ENCODE results near the gene MSH6. TPM values are rescaled to one million over a fixed set of nuclear protein-coding genes. Genes with fewer than 3 reads are reported as not detected.

MSH6 gene
- polyA plus RNA-seq (2013, experiment 1 of 2) = 170 TPM
- polyA plus RNA-seq (2013, experiment 2 of 2) = 171 TPM

- WGBS = under 1% methylated on average over 98 of the region's 98 CpGs
- peaks cover 6% of the 10 kb centered on the region for H3K4me1 ChIP-seq (ENCODE audit: insufficient read depth, low read length)
- no peaks in the 10 kb centered on the region for H3K27me3 ChIP-seq (ENCODE audit: insufficient read depth, low read length)
- peak within 1 kb of the TSS; percentile 100 for H3K4me3 ChIP-seq (ENCODE audit: low read length)
- H3K36me3 ChIP-seq (ENCODE audit: insufficient read depth, low read length) = peaks cover 14% of the 10 kb centered on the region
- H3K9me3 ChIP-seq (ENCODE audit: insufficient read depth, low read depth, low read length) = no peaks in the 10 kb centered on the region
- H3K27ac ChIP-seq (ENCODE audit: low read depth, low read length) = peak within 1 kb of the TSS; percentile 100
- peak within 1 kb of the TSS; percentile 100 for H3K9ac ChIP-seq (ENCODE audit: low read depth, low read length)
These were observed at the start of gene MSH6 for GRCh38 chr2:47782671-47783485. TSS of gene MSH6 (plus strand) at chr2:47783145. CDS start at chr2:47783234, 89 bp downstream.

DNA sequence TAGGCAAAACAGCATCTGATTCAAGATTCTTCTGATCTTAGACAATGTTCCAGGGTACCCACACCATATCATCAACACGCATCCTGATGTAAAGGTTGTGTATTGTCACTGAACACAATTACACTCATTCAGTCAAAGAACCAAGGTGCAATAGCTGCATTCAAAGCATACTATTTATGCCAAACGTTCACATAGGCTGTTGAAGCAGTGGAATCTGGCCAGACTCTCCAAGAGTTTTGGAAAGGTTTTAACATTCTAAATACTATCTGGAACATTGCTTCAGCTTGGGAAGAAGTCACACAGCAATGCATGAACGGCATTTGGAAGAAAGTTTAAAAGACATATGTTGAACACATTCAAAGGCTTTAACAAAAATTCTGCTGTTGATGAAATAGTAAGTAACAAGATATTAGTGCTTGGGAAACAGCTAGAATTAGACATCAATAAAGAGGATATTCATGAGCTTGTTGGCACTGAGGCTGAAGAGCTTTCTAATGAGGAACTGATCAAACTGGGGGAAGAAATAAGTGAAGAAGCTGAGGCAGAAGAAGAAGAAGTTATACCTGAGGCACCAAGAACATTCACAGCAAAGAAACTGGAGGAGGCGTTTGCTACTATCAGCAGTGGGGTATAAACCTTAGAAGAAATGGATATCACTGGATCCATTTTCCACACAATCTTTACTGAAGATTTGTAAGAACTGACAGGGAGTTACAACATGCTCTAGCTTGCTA is 47.6 kb upstream of the MSH6 start:
- Histone ChIP-seq H3K27me3 (ENCODE audit: insufficient read depth, low read length) (no peaks in the 10 kb centered on the region), H3K9me3 (ENCODE audit: insufficient read depth, low read depth, low read length) (no peaks in the 10 kb centered on the region), H3K27ac (ENCODE audit: low read depth, low read length) (no peak overlapping the region), H3K4me3 (ENCODE audit: low read length) (no peak overlapping the region), H3K9ac (ENCODE audit: low read depth, low read length) (no peak overlapping the region), H3K4me1 (ENCODE audit: insufficient read depth, low read length) (no peaks in the 10 kb centered on the region), H3K36me3 (ENCODE audit: insufficient read depth, low read length) (no peaks in the 10 kb centered on the region)
- WGBS = 88% methylated on average over 4 of the region's 4 CpGs

DNA sequence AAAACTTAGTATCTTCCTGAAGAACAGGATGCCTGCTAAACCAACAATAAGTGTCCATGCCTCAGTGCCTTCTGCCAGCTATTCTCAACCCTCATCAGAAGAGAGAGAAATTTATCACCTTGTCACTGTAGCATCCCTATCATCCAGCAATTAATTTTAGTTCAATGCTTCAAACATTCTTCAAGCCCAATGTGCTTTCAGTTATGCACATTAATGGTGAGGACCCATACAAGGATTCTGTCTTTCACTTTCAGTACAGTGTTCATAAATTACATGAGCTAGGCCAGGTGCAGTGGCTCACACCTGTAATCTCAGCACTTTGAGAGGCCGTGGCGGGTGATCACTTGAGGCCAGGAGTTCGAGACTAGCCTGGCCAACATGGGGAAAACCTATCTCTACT is 47.0 kb upstream of the MSH6 start:
- Histone ChIP-seq H3K27ac (ENCODE audit: low read depth, low read length) (no peak overlapping the region), H3K36me3 (ENCODE audit: insufficient read depth, low read length) (no peaks in the 10 kb centered on the region), H3K9ac (ENCODE audit: low read depth, low read length) (no peak overlapping the region), H3K9me3 (ENCODE audit: insufficient read depth, low read depth, low read length) (no peaks in the 10 kb centered on the region), H3K4me1 (ENCODE audit: insufficient read depth, low read length) (no peaks in the 10 kb centered on the region), H3K4me3 (ENCODE audit: low read length) (no peak overlapping the region), H3K27me3 (ENCODE audit: insufficient read depth, low read length) (no peaks in the 10 kb centered on the region)
- WGBS = 93% methylated on average over 3 of the region's 3 CpGs

DNA sequence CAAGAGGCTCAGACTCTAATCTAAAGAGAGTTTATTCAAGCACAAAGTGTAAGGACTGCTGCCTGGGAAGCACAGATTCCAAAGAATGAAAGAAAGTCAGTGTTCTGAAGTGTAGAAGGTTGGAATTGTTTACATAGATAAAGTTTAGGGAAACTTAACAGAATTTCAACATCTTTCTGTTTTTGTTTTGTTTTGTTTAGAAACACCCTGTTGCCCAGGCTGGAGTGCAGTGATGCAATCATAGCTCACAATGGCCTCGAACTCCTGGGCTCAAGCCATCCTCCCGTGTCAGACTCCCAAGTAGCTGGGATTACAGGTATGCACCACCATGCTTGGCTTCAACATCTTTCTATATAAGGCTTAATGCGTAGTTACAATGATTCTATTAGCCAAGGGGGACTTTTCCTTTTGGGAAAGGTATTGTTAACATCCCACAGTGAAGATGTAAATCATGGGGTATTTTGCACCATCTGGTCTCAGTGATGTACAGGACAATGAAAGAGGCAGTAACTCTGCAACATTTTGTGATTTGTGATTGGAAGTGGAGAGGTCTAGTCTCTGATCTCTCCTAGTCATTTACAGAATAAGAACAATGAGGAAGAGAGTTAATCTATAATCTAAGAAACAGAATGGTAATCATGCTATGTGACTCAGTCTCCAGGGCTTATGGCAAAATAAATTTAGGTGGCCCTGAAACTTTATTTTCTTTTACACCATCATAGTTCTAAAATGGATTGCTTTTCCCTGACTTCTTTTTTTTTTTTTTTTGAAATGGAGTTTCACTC is 45.6 kb upstream of the MSH6 start:
- H3K4me3 ChIP-seq (ENCODE audit: low read length) = no peak overlapping the region
- no peak overlapping the region for H3K27ac ChIP-seq (ENCODE audit: low read depth, low read length)
- H3K9ac ChIP-seq (ENCODE audit: low read depth, low read length) = no peak overlapping the region
- H3K36me3 ChIP-seq (ENCODE audit: insufficient read depth, low read length) = no peaks in the 10 kb centered on the region
- no peaks in the 10 kb centered on the region for H3K9me3 ChIP-seq (ENCODE audit: insufficient read depth, low read depth, low read length)
- H3K4me1 ChIP-seq (ENCODE audit: insufficient read depth, low read length) = peaks cover 13% of the 10 kb centered on the region; the same call in 1 of the 2 replicates
- no peaks in the 10 kb centered on the region for H3K27me3 ChIP-seq (ENCODE audit: insufficient read depth, low read length)
- WGBS = 94% methylated on average over 3 of the region's 3 CpGs

- Histone ChIP-seq H3K9ac (ENCODE audit: low read depth, low read length) (no peak overlapping the region), H3K27ac (ENCODE audit: low read depth, low read length) (no peak overlapping the region), H3K9me3 (ENCODE audit: insufficient read depth, low read depth, low read length) (no peaks in the 10 kb centered on the region), H3K36me3 (ENCODE audit: insufficient read depth, low read length) (no peaks in the 10 kb centered on the region), H3K4me1 (ENCODE audit: insufficient read depth, low read length) (peaks cover 15% of the 10 kb centered on the region; the same call in 1 of the 2 replicates), H3K4me3 (ENCODE audit: low read length) (no peak overlapping the region), H3K27me3 (ENCODE audit: insufficient read depth, low read length) (no peaks in the 10 kb centered on the region)
- 82% methylated on average over 5 of the region's 5 CpGs for WGBS
These were observed 44.6 kb upstream of the MSH6 start for GRCh38 chr2:47738331-47738730.

DNA sequence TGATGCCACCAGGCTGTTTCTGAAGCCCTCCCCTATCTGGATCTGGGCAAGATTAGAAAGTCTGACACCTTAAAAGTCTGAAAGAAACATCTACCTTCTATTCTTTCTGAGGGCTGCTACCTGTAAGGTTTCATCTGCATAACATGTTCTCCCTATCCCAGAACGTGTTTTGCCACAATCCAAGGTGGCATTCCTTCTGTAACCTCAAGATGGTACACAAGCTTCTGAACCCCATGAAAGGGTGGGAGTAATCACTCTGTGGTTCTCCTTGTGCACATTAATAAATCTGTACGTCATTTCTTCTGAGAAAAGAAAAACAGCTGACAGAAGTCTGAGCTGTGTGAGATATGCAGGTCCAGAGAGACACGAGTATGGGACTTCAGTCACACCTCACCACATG is 41.8 kb upstream of the MSH6 start:
- Histone ChIP-seq H3K9me3 (ENCODE audit: insufficient read depth, low read depth, low read length) (no peaks in the 10 kb centered on the region), H3K9ac (ENCODE audit: low read depth, low read length) (no peak overlapping the region), H3K4me1 (ENCODE audit: insufficient read depth, low read length) (peaks cover 18% of the 10 kb centered on the region; the same call in 1 of the 2 replicates), H3K36me3 (ENCODE audit: insufficient read depth, low read length) (no peaks in the 10 kb centered on the region), H3K4me3 (ENCODE audit: low read length) (no peak overlapping the region), H3K27me3 (ENCODE audit: insufficient read depth, low read length) (no peaks in the 10 kb centered on the region), H3K27ac (ENCODE audit: low read depth, low read length) (no peak overlapping the region)
- WGBS = 89% methylated on average over 3 of the region's 3 CpGs

DNA sequence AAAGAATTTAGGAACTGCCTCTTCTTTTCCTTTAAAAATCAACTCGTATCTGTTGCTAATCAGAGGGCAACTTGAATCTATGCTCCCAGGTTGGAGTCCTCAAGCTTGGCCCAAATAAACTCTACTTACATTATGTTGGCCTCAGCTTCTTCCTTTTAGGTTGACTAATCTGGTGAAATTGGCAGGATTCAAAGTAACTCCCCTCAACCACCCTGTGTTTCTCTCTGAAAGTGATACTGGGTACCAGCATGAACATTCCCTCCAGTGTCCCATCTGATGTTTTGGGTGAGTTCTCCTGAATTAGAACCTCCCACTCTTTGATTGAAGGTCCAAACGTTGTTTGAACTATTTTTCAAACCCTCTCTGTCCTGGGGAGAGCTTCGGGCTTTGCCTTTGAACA is 41.3 kb upstream of the MSH6 start:
- H3K9me3 ChIP-seq (ENCODE audit: insufficient read depth, low read depth, low read length) = peaks cover 3% of the 10 kb centered on the region
- no peaks in the 10 kb centered on the region for H3K36me3 ChIP-seq (ENCODE audit: insufficient read depth, low read length)
- 66% methylated on average over 3 of the region's 3 CpGs for WGBS
- no peaks in the 10 kb centered on the region for H3K27me3 ChIP-seq (ENCODE audit: insufficient read depth, low read length)
- H3K9ac ChIP-seq (ENCODE audit: low read depth, low read length) = no peak overlapping the region
- no peak overlapping the region for H3K27ac ChIP-seq (ENCODE audit: low read depth, low read length)
- peaks cover 18% of the 10 kb centered on the region; the same call in 1 of the 2 replicates for H3K4me1 ChIP-seq (ENCODE audit: insufficient read depth, low read length)
- H3K4me3 ChIP-seq (ENCODE audit: low read length) = no peak overlapping the region

DNA sequence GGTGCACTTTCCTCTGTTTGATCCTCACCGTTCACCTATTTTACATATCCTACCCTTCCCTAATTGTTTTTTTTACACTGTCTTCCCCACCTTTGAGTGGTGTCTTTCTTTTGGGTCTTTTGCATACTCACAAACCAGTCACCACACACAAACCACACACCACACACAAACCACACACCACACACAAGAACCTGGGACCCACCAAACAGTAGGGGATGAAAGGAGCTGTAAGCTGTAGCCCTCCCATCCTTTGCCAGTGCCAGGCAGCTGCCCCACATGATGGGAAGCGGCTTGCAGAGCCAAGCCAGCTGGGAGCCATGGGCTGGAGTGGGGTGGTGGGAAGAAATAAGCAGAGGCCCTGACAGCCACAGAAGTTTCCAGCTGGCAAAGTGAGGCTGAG is 38.9 kb upstream of the MSH6 start:
- Histone ChIP-seq H3K9ac (ENCODE audit: low read depth, low read length) (no peak overlapping the region), H3K4me1 (ENCODE audit: insufficient read depth, low read length) (peaks cover 18% of the 10 kb centered on the region; the same call in 1 of the 2 replicates), H3K27ac (ENCODE audit: low read depth, low read length) (no peak overlapping the region), H3K9me3 (ENCODE audit: insufficient read depth, low read depth, low read length) (peaks cover 22% of the 10 kb centered on the region), H3K36me3 (ENCODE audit: insufficient read depth, low read length) (no peaks in the 10 kb centered on the region), H3K27me3 (ENCODE audit: insufficient read depth, low read length) (no peaks in the 10 kb centered on the region), H3K4me3 (ENCODE audit: low read length) (no peak overlapping the region)
- WGBS = 83% methylated on average over 2 of the region's 2 CpGs

GRCh38 chr2:47747878-47748277 is 35.1 kb upstream of the MSH6 start:
- Histone ChIP-seq H3K36me3 (ENCODE audit: insufficient read depth, low read length) (no peaks in the 10 kb centered on the region), H3K4me1 (ENCODE audit: insufficient read depth, low read length) (0 out of 2 replicates have a peak, but pooled peaks cover 3% of the 10 kb centered on the region), H3K9ac (ENCODE audit: low read depth, low read length) (no peak overlapping the region), H3K4me3 (ENCODE audit: low read length) (no peak overlapping the region), H3K9me3 (ENCODE audit: insufficient read depth, low read depth, low read length) (peaks cover 29% of the 10 kb centered on the region), H3K27ac (ENCODE audit: low read depth, low read length) (peak overlapping the region; percentile 63; the same call in 1 of the 2 replicates), H3K27me3 (ENCODE audit: insufficient read depth, low read length) (no peaks in the 10 kb centered on the region)
- WGBS = 74% methylated on average over 4 of the region's 4 CpGs

- H3K9ac ChIP-seq (ENCODE audit: low read depth, low read length) = no peak overlapping the region
- no peak overlapping the region for H3K27ac ChIP-seq (ENCODE audit: low read depth, low read length)
- H3K9me3 ChIP-seq (ENCODE audit: insufficient read depth, low read depth, low read length) = peaks cover 22% of the 10 kb centered on the region
- peaks cover 9% of the 10 kb centered on the region for H3K4me1 ChIP-seq (ENCODE audit: insufficient read depth, low read length)
- no peaks in the 10 kb centered on the region for H3K27me3 ChIP-seq (ENCODE audit: insufficient read depth, low read length)
- WGBS = 94% methylated on average over 10 of the region's 10 CpGs
- no peaks in the 10 kb centered on the region for H3K36me3 ChIP-seq (ENCODE audit: insufficient read depth, low read length)
- no peak overlapping the region for H3K4me3 ChIP-seq (ENCODE audit: low read length)
These were observed 31.0 kb upstream of the MSH6 start for GRCh38 chr2:47751856-47752414.

Measured in HUES64 (cell line).